Ascending aorta (tissue), 2 donors: Measurements from ENCODE around the gene UBR1. TPM values are rescaled to one million over a fixed set of nuclear protein-coding genes. Genes with fewer than 3 reads are reported as not detected.

ENCODE experiments used
- DNase-seq, 2 donors: peaks; one replicate each; pipeline ENCODE4 v3.0.0-alpha.2; 2019; ENCODE audit warnings: low spot score in 2 of 2
- H3K27ac ChIP-seq, 2 donors: fragments of 200-600 bp; sonication (generic); one replicate each; pipeline ENCODE4 v1.5.1; 2016 to 2017; ENCODE audit warnings: mild to moderate bottlenecking in 1 of 2
- H3K27me3 ChIP-seq: fragments of 200-600 bp; sonication (generic); one replicate; pipeline ENCODE4 v1.5.1; 2017
- H3K36me3 ChIP-seq, 2 donors: fragments of 200-600 bp; sonication (generic); one replicate each; pipeline ENCODE4 v1.5.1; 2016
- H3K4me1 ChIP-seq, 2 donors: fragments of 200-600 bp; sonication (generic); one replicate each; pipeline ENCODE4 v1.5.1; 2016 to 2017; ENCODE audit warnings: mild to moderate bottlenecking in 1 of 2
- H3K4me3 ChIP-seq, 2 donors: fragments of 200-600 bp; sonication (generic); one replicate each; pipeline ENCODE4 v1.5.1; 2016 to 2017; ENCODE audit warnings: mild to moderate bottlenecking in 1 of 2
- H3K9me3 ChIP-seq, 2 donors: fragments of 200-600 bp; sonication (generic); one replicate each; pipeline ENCODE4 v1.5.1; 2016
- CTCF ChIP-seq, 3 experiments: fragments of 200-600 bp in 2 of 3; fragments of 450-650 bp in 1 of 3; sonication (generic) in 2 of 3; IDR thresholded peaks; one replicate each; pipeline ENCODE4 v1.5.1; 2016 to 2019; ENCODE audit warnings: antibody characterized with exemption in 3 of 3, mild to moderate bottlenecking in 1 of 3, moderate library complexity in 1 of 3
- intact Hi-C: fragments of 100-400 bp; cut with DNase I; formaldehyde crosslinking; loops from one replicate; pipeline ENCODE4 v1.15.1; 2023
- total RNA-seq: library from RNA; depleted of rRNA; stranded (reverse); fragments of >200 nt; gene quantifications from one replicate; pipeline ENCODE4 v1.1.0, GENCODE V29; 2016

The UBR1 gene
- 8.2 TPM for total RNA-seq

GRCh38 chr15:43105778-43106485, at the start of gene UBR1:
Gene UBR1, minus strand, starts transcription at chr15:43106038. Its CDS starts 16 bp downstream, at chr15:43106022.
- Histone ChIP-seq H3K27me3 (no peaks in the 10 kb centered on the region), H3K4me3 (peak within 1 kb of the TSS; percentile 68 to 76), H3K9me3 (no peaks in the 10 kb centered on the region), H3K36me3 (no peaks in the 10 kb centered on the region), H3K27ac (peak within 1 kb of the TSS; percentile 82 to 95), H3K4me1 (peaks cover 0 to 14% of the 10 kb centered on the region in 2 donors)
- intact Hi-C loops: loop anchor here (1.0 to 5.0 kb wide), 4 partner anchors 16 to 185 kb away; partner anchors contain the start of gene TMEM62
- TF ChIP-seq CTCF (IDR thresholded peaks at IDR 0.05): no peak
- DNase-seq: peak; percentile 75 to 94

GRCh38 chr15:43153269-43153668, 47.4 kb upstream of the UBR1 start:
- Histone ChIP-seq H3K36me3 (peaks cover 43 to 76% of the 10 kb centered on the region in 2 donors), H3K27ac (no peak overlapping the region), H3K4me3 (no peak overlapping the region), H3K9me3 (no peaks in the 10 kb centered on the region), H3K4me1 (no peaks in the 10 kb centered on the region), H3K27me3 (no peaks in the 10 kb centered on the region)
- intact Hi-C loops: no loop called here
- no peak for TF ChIP-seq CTCF (IDR thresholded peaks at IDR 0.05)
- DNase-seq: no peak

GRCh38 chr15:43151688-43152087, 45.9 kb upstream of the UBR1 start:
- no peak for TF ChIP-seq CTCF (IDR thresholded peaks at IDR 0.05)
- intact Hi-C loops: no loop called here
- no peak overlapping the region for H3K4me3 ChIP-seq
- no peaks in the 10 kb centered on the region for H3K4me1 ChIP-seq
- H3K27me3 ChIP-seq: no peaks in the 10 kb centered on the region
- DNase-seq: no peak
- H3K27ac ChIP-seq: no peak overlapping the region
- no peaks in the 10 kb centered on the region for H3K9me3 ChIP-seq
- peaks cover 38 to 77% of the 10 kb centered on the region in 2 donors for H3K36me3 ChIP-seq

- DNase-seq: no peak
- Histone ChIP-seq H3K4me1 (no peaks in the 10 kb centered on the region), H3K36me3 (peaks cover 29 to 75% of the 10 kb centered on the region in 2 donors), H3K27me3 (no peaks in the 10 kb centered on the region), H3K27ac (no peak overlapping the region), H3K9me3 (no peaks in the 10 kb centered on the region), H3K4me3 (no peak overlapping the region)
- intact Hi-C loops: no loop called here
- TF ChIP-seq CTCF (IDR thresholded peaks at IDR 0.05): no peak
Measured at GRCh38 chr15:43150191-43150929, 44.5 kb upstream of the UBR1 start.

GRCh38 chr15:43146184-43146583, 40.3 kb upstream of the UBR1 start:
- H3K36me3 ChIP-seq: peaks cover 21 to 40% of the 10 kb centered on the region in 2 donors
- DNase-seq: no peak
- H3K4me3 ChIP-seq: no peak overlapping the region
- no peaks in the 10 kb centered on the region for H3K4me1 ChIP-seq
- H3K27ac ChIP-seq: no peak overlapping the region
- intact Hi-C loops: no loop called here
- H3K9me3 ChIP-seq: no peaks in the 10 kb centered on the region
- H3K27me3 ChIP-seq: no peaks in the 10 kb centered on the region
- no peak for TF ChIP-seq CTCF (IDR thresholded peaks at IDR 0.05)
